ENCODE measurements around the gene SHOX. TPM values are rescaled to one million over a fixed set of nuclear protein-coding genes. Genes with fewer than 3 reads are reported as not detected.

Gene SHOX
- total and polyA plus RNA-seq, 2 experiments from 2014 or later: not detected

DNA sequence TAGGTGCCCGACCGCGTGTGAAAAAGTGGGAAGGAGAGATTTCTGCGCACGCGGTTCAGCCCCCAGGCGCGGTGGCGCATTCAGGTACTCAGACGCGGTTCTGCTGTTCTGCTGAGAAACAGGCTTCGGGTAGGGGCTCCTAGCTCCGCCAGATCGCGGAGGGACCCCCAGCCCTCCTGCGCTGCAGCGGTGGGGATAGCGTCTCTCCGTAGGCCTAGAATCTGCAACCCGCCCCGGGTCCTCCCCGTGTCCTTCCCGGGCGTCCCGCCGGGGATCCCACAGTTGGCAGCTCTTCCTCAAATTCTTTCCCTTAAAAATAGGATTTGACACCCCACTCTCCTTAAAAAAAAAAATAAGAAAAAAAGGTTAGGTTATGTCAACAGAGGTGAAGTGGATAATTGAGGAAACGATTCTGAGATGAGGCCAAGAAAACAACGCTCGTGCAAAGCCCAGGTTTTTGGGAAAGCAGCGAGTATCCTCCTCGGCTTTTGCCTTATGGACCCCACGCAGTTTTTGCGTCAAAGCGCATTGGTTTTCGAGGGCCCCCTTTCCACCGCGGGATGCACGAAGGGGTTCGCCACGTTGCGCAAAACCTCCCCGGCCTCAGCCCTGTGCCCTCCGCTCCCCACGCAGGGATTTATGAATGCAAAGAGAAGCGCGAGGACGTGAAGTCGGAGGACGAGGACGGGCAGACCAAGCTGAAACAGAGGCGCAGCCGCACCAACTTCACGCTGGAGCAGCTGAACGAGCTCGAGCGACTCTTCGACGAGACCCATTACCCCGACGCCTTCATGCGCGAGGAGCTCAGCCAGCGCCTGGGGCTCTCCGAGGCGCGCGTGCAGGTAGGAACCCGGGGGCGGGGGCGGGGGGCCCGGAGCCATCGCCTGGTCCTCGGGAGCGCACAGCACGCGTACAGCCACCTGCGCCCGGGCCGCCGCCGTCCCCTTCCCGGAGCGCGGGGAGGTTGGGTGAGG, 3.7 kb downstream of the SHOX start:
- no peak overlapping the region for H3K9ac ChIP-seq
- H3K36me3 ChIP-seq (ENCODE audit: low read depth): no peaks in the 10 kb centered on the region
- no peaks in the 10 kb centered on the region for H3K79me2 ChIP-seq (ENCODE audit: insufficient read depth)
- H3K4me1 ChIP-seq (ENCODE audit: insufficient read depth): no peaks in the 10 kb centered on the region
- no peaks in the 10 kb centered on the region for H3K9me3 ChIP-seq (ENCODE audit: low read depth)
- H4K20me1 ChIP-seq (ENCODE audit: insufficient read depth): no peaks in the 10 kb centered on the region
- no peaks in the 10 kb centered on the region for H3F3A ChIP-seq (ENCODE audit: insufficient read depth)
- 54 to 66% methylated on average over 75 to 78 of the region's 84 CpGs for WGBS, 2 experiments (ENCODE audit: low coverage in 1 of 2, low lambda C conversion rate in 2 of 2, missing lambda C conversion rate in 2 of 2)
- in situ Hi-C loops (cut with MboI): no loop called here
- no peak overlapping the region for H3K4me3 ChIP-seq
- DNase-seq: no peak
- H3K4me2 ChIP-seq (ENCODE audit: unreplicated experiment): no peak overlapping the region
- no peak overlapping the region for H2AFZ ChIP-seq
- no peak for TF ChIP-seq EZH2 (IDR thresholded peaks at IDR 0.05; ENCODE audit: insufficient read depth, poor library complexity, severe bottlenecking)
- TF ChIP-seq EZH2phosphoT487 (IDR thresholded peaks at IDR 0.05; ENCODE audit: insufficient read depth, low read depth): no peak
- no peaks in the 10 kb centered on the region for H3K9me2 ChIP-seq (ENCODE audit: insufficient read depth)
- H3K27ac ChIP-seq: no peak overlapping the region
- no peaks in the 10 kb centered on the region for H3K27me3 ChIP-seq (replicated peaks; ENCODE audit: insufficient read depth)

DNA sequence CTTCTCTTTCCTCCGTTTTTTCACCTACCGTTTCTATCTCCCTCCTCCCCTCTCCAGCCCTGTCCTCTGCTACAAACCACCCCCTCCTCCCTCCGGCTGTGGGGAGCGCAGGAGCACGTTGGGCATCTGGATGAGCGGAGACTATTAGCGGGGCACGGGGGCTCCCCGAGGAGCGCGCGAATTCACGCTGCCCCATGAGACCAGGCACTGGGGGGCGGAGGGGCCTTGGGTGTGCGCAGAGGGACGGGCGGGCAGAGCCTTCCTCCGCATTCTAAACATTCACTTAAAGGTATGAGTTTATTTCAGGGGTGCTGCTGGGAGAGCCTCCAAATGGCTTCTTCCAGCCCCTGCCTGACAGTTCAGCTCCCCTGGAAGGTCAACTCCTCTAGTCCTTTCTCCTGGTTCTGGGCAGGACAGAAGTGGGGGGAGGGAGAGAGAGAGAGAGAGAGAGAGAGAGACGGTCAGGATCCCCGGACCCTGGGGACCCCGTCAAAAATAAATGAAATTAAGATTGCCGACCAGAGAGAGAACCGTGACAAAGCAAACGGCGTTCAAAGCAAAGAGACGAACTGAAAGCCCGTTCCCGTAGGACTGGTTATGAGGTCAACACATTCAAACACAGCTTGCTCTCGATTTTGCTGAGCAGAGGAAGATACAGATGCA, 5.0 kb downstream of the SHOX start:
- H3K9ac ChIP-seq: no peak overlapping the region
- H3K27ac ChIP-seq: no peak overlapping the region
- 33 to 38% methylated on average over 24 to 29 of the region's 29 CpGs for WGBS, 2 experiments (ENCODE audit: low coverage in 1 of 2, low lambda C conversion rate in 2 of 2, missing lambda C conversion rate in 2 of 2)
- H3K4me2 ChIP-seq (ENCODE audit: unreplicated experiment): no peak overlapping the region
- no peak for DNase-seq
- no peaks in the 10 kb centered on the region for H3K9me3 ChIP-seq (ENCODE audit: low read depth)
- no peaks in the 10 kb centered on the region for H3K79me2 ChIP-seq (ENCODE audit: insufficient read depth)
- no peaks in the 10 kb centered on the region for H3F3A ChIP-seq (ENCODE audit: insufficient read depth)
- no peaks in the 10 kb centered on the region for H3K9me2 ChIP-seq (ENCODE audit: insufficient read depth)
- no peaks in the 10 kb centered on the region for H3K27me3 ChIP-seq (replicated peaks; ENCODE audit: insufficient read depth)
- H3K4me1 ChIP-seq (ENCODE audit: insufficient read depth): no peaks in the 10 kb centered on the region
- no peak overlapping the region for H3K4me3 ChIP-seq
- no peak overlapping the region for H2AFZ ChIP-seq
- in situ Hi-C loops (cut with MboI): no loop called here
- H4K20me1 ChIP-seq (ENCODE audit: insufficient read depth): no peaks in the 10 kb centered on the region
- H3K36me3 ChIP-seq (ENCODE audit: low read depth): no peaks in the 10 kb centered on the region
- TF ChIP-seq EZH2phosphoT487 (IDR thresholded peaks at IDR 0.05; ENCODE audit: insufficient read depth, low read depth): no peak
- no peak for TF ChIP-seq EZH2 (IDR thresholded peaks at IDR 0.05; ENCODE audit: insufficient read depth, poor library complexity, severe bottlenecking)

DNA sequence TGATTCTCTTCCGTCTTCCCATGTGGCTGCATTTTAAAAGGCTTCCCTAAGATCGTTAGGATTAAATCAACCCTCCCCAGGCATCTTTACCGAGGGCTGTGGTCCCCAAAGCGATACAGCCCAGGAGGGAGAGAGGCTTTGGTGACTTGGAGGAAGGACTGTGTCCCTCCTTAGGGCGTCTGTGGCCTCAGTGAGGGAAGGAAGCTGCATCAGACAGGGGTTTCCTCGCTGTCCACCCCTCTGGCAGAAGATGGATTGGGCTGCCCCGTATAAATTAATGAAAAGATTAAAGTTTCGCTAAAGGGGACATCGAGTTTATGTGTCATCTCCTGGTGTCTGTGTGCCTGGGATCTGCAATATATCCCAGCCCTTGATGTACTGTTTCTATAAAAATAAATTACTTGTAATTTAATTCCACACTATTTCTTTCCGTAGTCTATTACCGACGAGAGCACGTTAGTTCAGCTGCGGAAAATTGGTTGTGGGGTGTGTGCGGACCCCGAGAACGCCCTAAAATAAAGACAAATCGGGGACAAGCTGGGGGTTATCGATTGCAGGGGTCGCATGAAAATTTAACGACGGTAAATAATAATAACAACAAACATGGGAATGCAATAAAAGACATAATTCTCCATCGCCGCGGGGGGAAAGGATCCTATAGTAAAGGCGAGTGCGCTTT, 6.5 kb downstream of the SHOX start:
- Histone ChIP-seq H3K9me2 (ENCODE audit: insufficient read depth) (no peaks in the 10 kb centered on the region), H2AFZ (no peak overlapping the region), H3F3A (ENCODE audit: insufficient read depth) (no peaks in the 10 kb centered on the region), H3K9ac (no peak overlapping the region), H3K36me3 (ENCODE audit: low read depth) (no peaks in the 10 kb centered on the region), H3K4me2 (ENCODE audit: unreplicated experiment) (no peak overlapping the region), H3K79me2 (ENCODE audit: insufficient read depth) (no peaks in the 10 kb centered on the region), H3K4me3 (no peak overlapping the region), H3K27ac (no peak overlapping the region), H3K4me1 (ENCODE audit: insufficient read depth) (no peaks in the 10 kb centered on the region), H4K20me1 (ENCODE audit: insufficient read depth) (no peaks in the 10 kb centered on the region), H3K9me3 (ENCODE audit: low read depth) (no peaks in the 10 kb centered on the region), H3K27me3 (replicated peaks; ENCODE audit: insufficient read depth) (no peaks in the 10 kb centered on the region)
- WGBS, 2 experiments (ENCODE audit: low coverage in 1 of 2, low lambda C conversion rate in 2 of 2, missing lambda C conversion rate in 2 of 2): 31 to 36% methylated on average over 27 of the region's 27 CpGs
- DNase-seq: no peak
- in situ Hi-C loops (cut with MboI): no loop called here
- TF ChIP-seq EZH2phosphoT487 (IDR thresholded peaks at IDR 0.05; ENCODE audit: insufficient read depth, low read depth): no peak
- no peak for TF ChIP-seq EZH2 (IDR thresholded peaks at IDR 0.05; ENCODE audit: insufficient read depth, poor library complexity, severe bottlenecking)

DNA sequence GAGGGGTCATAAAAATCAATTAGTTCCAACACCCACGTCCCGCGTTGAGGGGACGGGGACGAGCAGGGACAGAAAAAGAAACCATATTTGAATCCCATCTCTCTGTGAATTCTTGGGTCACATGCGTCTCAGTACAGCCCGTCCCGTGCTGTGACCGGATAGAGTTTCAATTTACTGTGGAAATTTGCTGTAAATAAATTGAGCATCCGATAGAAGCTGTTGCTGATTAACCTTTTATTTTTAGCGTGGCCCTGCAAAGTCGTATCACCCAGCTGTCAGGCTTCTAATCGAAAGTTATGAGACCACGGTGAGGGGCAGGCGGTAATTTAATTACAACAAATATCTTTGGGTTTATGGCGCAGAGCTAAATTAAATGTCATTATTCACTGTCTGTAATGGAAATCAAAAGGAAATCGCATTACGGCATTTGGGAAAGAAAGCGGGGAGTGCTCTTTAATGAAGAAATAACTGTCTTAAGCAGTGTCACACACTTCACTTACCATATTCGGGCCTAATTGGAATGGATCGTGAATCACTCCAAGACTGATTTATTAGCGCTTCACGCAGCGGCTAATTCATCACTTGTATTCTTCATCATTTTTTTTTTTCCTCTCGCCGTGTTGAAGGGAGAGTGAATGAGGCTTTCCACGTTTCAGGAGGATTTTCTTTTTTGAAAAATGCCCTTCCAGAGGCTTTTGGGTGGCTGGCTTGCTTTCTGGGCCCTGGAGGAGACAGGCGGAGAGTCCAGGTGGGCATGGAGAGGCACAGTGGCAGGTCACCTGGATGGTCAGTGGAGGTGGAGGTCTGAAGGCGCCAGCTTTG, 7.3 kb downstream of the SHOX start:
- H4K20me1 ChIP-seq (ENCODE audit: insufficient read depth): no peaks in the 10 kb centered on the region
- H3K4me2 ChIP-seq (ENCODE audit: unreplicated experiment): no peak overlapping the region
- in situ Hi-C loops (cut with MboI): no loop called here
- no peaks in the 10 kb centered on the region for H3K4me1 ChIP-seq (ENCODE audit: insufficient read depth)
- TF ChIP-seq EZH2phosphoT487 (IDR thresholded peaks at IDR 0.05; ENCODE audit: insufficient read depth, low read depth) (no peak), EZH2 (IDR thresholded peaks at IDR 0.05; ENCODE audit: insufficient read depth, poor library complexity, severe bottlenecking) (no peak)
- no peaks in the 10 kb centered on the region for H3K9me2 ChIP-seq (ENCODE audit: insufficient read depth)
- no peak overlapping the region for H3K9ac ChIP-seq
- H3K27ac ChIP-seq: no peak overlapping the region
- no peaks in the 10 kb centered on the region for H3K27me3 ChIP-seq (replicated peaks; ENCODE audit: insufficient read depth)
- DNase-seq: no peak
- no peaks in the 10 kb centered on the region for H3K9me3 ChIP-seq (ENCODE audit: low read depth)
- H2AFZ ChIP-seq: no peak overlapping the region
- no peaks in the 10 kb centered on the region for H3F3A ChIP-seq (ENCODE audit: insufficient read depth)
- H3K79me2 ChIP-seq (ENCODE audit: insufficient read depth): no peaks in the 10 kb centered on the region
- WGBS, 2 experiments (ENCODE audit: low coverage in 1 of 2, low lambda C conversion rate in 2 of 2, missing lambda C conversion rate in 2 of 2): 22 to 23% methylated on average over 29 of the region's 29 CpGs
- H3K4me3 ChIP-seq: no peak overlapping the region
- H3K36me3 ChIP-seq (ENCODE audit: low read depth): no peaks in the 10 kb centered on the region
